CMK (cell line): ENCODE measurements around the gene MX1.

Source experiments
- DNase-seq: peaks from one replicate; pipeline ENCODE4 v3.0.0-alpha.2; 2010; ENCODE audit warnings: low read depth

MX1 gene

GRCh38 chr21:41425954-41426675, at the start of gene MX1:
Gene MX1 (plus strand): TSS chr21:41426239. CDS start chr21:41432071, 5,832 bp downstream.
- no peak for DNase-seq

GRCh38 chr21:41377715-41378114, 48.3 kb upstream of the MX1 start:
- no peak for DNase-seq

- no peak for DNase-seq
Measured at GRCh38 chr21:41378849-41379248, 47.2 kb upstream of the MX1 start.

- DNase-seq, result no peak
Measured at GRCh38 chr21:41379901-41380300, 46.1 kb upstream of the MX1 start.

GRCh38 chr21:41381731-41382130, 44.3 kb upstream of the MX1 start:
- no peak for DNase-seq

GRCh38 chr21:41387042-41387819, 38.8 kb upstream of the MX1 start:
- DNase-seq, result no peak

GRCh38 chr21:41387824-41388223, 38.2 kb upstream of the MX1 start:
- no peak for DNase-seq

- no peak for DNase-seq
Measured at GRCh38 chr21:41388259-41388658, 37.8 kb upstream of the MX1 start.

- no peak for DNase-seq
Measured at GRCh38 chr21:41390043-41390639, 35.9 kb upstream of the MX1 start.

GRCh38 chr21:41393876-41394465, 32.1 kb upstream of the MX1 start:
- DNase-seq, result no peak

GRCh38 chr21:41396558-41397075, 29.4 kb upstream of the MX1 start:
- DNase-seq, result no peak

GRCh38 chr21:41397471-41397891, 28.6 kb upstream of the MX1 start:
- DNase-seq, result no peak

GRCh38 chr21:41398251-41398650, 27.8 kb upstream of the MX1 start:
- no peak for DNase-seq

GRCh38 chr21:41398831-41399230, 27.2 kb upstream of the MX1 start:
- no peak for DNase-seq

GRCh38 chr21:41399246-41399800, 26.7 kb upstream of the MX1 start:
- DNase-seq, result no peak

- no peak for DNase-seq
Measured at GRCh38 chr21:41402231-41402630, 23.8 kb upstream of the MX1 start.

- DNase-seq, result no peak
Measured at GRCh38 chr21:41402796-41403195, 23.2 kb upstream of the MX1 start.

GRCh38 chr21:41403331-41403730, 22.7 kb upstream of the MX1 start:
- DNase-seq, result no peak

GRCh38 chr21:41403966-41404365, 22.1 kb upstream of the MX1 start:
- no peak for DNase-seq

- DNase-seq, result no peak
Measured at GRCh38 chr21:41405321-41405720, 20.7 kb upstream of the MX1 start.

- DNase-seq, result no peak
Measured at GRCh38 chr21:41406340-41406739, 19.7 kb upstream of the MX1 start.
